ENCODE results near the gene KDM2A.

The KDM2A gene

GRCh38 chr11:67306769-67307544 is 187.9 kb downstream of the KDM2A start:
- DNase-seq = no peak

DNA sequence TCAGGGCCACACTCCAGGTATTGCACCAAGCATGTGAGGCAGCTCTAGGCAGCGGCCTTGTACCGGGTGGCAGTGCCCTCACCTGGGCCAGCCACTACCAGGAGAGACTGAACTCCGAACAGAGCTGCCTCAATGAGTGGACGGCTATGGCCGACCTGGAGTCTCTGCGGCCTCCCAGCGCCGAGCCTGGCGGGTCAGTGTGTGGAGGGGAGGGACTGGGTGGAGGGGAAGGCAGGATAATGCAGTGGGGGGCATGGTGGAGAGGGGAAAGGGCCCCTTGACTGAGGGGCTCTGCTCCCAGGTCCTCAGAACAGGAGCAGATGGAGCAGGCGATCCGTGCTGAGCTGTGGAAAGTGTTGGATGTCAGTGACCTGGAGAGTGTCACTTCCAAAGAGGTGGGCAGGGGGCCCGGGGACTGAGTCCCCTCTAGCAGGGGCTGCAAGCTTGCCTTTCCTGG is 188.5 kb downstream of the KDM2A start:
- DNase-seq = no peak

All from HCEC 1CT (cell line).